Activated gamma-delta T cell treated with anti-CD3 and anti-CD28 coated beads, Interleukin-2, amount 50 U/mL, for 16 hours (primary cell): ENCODE results near the gene DAPP1.

Source experiments
- DNase-seq: peaks from one replicate; pipeline ENCODE4 v3.0.0-alpha.2; 2020; ENCODE audit warnings: low read depth

The DAPP1 gene

DNA sequence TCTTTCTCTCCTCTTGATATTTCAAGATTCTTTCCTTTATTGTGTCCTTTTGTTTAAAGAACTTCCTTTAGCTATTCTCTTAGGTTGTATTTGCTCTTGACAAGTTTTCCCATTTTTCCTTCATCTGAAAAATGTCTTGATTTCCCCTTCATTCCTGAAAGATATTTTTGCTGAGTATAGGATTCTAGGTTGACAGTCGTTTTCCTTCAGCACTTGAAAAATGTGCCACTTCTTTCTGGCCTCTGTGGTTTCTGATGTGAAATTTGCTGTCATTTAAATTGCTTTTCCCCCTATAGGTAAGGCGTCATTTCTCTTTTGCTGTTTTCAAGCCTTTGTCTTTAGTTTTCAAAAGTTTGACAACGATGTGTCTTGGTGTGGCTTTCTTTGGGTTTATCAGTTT lies 100.9 kb downstream of the DAPP1 start:
- no peak for DNase-seq

DNA sequence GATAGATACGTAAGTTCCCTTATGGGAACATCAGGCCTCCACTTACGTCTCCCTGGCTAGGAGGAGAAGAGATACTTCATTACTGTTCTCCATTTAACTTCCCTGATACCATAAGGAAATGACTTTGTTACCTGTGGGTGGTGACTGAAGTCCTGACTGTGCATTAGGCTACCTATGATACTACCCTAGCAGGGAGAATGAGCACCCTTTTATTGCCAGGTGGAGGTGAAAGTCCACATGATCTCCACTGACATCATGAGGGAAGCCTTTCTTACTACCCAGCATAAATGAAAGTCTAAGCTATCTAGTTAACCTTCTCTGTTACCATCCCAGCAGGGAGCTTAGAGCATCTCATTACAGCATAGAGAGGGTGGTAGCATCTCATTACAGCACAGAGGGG lies 102.0 kb downstream of the DAPP1 start:
- DNase-seq = no peak
